LNCAP (cell line): ENCODE data around the gene TMEM59.

Experiments
- TF ChIP-seq, protein P1 (sequence below): fragments of 450-650 bp; IDR thresholded peaks from 2 replicates; pipeline ENCODE4 v1.5.1; 2017; ENCODE audit warnings: mild to moderate bottlenecking

The TMEM59 gene

DNA sequence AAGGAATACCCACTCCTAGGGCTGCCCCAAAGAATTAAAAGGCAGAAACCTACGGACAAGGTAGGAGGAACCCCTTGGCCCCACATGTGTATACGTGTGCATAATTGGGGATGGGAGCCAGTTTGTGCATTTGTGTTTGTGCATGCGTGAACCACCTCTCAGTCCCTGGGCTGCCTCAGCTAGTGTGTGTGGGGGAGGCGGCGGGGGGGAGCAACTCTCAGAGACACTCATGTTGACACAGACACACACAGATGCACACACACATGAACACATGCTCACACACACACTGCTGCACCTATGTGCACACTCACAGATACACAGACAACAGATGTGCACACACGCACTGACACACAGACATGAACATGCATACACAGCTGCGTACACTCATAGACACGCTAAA lies 40.1 kb downstream of the TMEM59 start:
- TF ChIP-seq, protein P1, sequence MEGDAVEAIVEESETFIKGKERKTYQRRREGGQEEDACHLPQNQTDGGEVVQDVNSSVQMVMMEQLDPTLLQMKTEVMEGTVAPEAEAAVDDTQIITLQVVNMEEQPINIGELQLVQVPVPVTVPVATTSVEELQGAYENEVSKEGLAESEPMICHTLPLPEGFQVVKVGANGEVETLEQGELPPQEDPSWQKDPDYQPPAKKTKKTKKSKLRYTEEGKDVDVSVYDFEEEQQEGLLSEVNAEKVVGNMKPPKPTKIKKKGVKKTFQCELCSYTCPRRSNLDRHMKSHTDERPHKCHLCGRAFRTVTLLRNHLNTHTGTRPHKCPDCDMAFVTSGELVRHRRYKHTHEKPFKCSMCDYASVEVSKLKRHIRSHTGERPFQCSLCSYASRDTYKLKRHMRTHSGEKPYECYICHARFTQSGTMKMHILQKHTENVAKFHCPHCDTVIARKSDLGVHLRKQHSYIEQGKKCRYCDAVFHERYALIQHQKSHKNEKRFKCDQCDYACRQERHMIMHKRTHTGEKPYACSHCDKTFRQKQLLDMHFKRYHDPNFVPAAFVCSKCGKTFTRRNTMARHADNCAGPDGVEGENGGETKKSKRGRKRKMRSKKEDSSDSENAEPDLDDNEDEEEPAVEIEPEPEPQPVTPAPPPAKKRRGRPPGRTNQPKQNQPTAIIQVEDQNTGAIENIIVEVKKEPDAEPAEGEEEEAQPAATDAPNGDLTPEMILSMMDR = no peak

DNA sequence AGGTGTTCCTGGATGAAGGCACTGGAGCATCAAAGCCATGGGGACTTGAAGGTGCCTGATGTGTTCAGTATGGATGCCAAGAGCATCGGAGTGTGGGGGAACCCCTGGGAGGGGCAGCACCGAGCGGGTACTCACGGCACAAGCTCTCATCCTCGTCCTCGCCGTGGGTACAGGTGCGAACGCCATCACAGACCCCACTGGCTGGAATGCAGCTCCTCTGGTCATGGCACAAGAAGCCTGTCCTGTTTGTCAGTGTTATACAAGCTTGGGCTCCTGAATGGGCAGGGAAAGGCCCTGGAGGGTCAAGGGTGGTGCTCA lies 41.0 kb downstream of the TMEM59 start:
- TF ChIP-seq, protein P1 = no peak

DNA sequence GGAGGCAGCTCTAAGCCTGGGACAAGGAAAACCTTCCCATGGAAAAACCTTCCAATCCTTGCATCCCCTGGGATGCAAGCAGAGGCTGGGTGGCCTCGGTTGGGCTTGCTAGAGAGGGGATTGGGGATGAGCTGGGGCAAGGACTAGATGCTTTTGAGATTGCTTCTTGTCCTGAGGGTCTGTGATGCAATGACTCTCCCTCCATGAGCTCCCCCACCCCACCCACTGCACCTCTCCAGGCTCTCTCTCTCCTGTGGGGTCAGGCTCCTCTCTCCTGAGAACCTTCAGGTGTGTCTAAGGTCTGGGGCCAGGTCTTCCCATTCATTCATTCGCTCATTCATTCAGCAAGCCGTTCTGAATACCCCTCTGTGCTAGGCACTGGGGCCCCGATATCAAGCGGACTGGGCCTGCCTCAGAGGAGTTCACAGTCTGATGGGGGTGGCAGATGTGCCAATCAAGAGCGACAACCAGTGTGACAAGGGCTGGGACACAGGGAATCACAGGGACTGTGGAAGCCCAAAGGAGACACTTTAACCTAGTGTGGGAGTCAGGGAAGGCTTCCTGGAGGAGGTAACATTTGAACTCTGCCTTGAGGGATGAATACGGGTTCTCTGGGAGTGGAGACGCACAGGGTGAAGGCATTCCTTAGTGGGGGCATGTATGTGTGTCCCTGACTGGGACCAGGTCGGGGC lies 41.5 kb downstream of the TMEM59 start:
- TF ChIP-seq, protein P1 = no peak

DNA sequence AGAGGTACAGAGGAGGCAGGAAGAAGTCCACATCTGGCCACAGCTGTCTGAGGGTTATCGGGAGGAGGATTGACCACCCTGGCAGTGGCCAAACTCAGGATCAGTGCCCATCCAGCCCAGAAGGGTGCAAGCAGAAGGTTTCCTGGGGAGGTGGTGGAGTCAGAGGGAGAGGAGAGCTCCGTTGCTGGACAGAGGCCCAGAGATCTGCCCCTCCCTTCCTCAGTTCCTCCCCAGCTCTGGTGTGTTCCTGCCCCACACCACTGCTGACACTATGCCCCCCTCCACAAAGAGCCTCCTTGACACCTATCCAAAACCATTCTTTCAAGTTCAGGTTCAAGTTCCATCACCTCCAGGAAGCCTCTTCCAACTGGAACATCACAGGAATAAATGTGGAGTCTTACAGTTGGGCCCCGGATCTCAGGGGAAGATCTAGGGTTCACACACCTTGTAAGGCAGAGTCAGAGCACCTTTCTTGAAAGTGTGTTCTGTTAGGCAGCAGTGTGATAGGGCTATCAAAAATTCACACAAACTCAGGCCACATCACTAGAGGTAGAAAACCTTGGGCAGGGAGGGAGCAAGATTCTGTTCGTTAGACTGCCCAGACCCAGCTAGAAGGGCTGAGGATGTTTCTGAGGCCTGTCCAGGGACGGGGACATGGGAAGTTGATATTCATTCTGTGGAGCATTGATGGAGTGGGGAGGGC lies 42.4 kb downstream of the TMEM59 start:
- TF ChIP-seq, protein P1 = no peak

DNA sequence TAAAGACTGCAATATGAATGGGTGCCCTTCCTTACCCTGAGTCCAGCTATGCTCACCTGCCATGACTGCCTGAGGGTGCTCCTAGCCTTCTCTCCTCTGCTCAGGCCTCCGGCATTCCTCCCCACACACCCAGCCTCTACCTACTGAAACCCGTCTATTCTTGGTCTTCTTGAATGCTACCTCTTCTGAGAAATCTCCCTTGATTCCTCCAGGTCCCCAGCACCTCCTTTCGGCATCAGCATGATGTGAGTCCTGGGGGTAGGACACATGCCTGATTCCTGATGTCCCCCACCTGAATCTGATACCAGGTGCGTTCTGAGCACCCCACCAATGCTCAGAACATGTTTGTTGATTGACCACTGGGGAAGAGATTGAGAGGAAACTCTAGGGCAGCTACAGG lies 43.6 kb downstream of the TMEM59 start:
- TF ChIP-seq, protein P1 = no peak

DNA sequence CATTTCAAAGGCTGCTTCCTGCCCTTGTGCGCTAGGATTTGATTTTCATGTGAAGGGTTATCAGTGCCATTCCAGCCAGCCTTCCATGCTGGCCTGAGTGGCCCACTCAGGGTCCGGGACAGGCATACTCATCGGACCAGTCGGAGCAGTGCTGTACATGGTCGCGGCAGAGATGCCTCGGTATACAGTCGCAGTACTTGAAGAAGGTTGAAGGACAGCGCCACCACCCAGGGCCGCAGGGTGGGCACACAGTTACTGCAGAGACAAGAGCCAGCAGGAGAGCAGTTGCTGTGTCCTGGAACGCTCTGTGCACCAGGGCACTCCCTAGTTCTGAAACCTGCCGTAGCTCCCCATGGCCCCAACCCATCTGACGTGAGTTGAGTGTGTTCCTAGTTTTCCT lies 44.1 kb downstream of the TMEM59 start:
- TF ChIP-seq, protein P1 = no peak

DNA sequence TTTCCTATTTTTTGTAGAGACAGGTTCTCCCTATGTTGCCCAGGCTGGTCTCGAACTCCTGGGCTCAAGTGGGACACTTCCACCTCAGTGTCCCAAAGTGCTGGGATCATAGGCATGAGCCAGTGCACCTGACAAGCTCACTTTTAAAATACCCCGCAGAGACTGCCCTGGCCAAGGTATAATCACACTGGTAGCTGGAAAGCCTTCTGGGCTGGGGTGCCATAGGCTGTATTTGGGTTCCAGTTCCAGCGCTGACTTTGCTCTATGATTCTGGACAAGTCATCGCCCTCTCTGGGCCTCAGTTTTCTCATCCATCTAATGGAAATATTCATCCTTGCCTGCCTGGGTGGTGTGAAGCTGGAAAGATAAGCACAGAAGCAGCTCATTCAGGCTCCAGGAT lies 45.4 kb downstream of the TMEM59 start:
- TF ChIP-seq, protein P1 = no peak
